ENCODE data around the gene VN1R5.
"Not testable (repeated sequence)": the region's sequence is repeated elsewhere in the genome, so short reads cannot be mapped to it uniquely, and the experiment has no call there.

Gene VN1R5

GRCh38 chr1:247255772-247256171 is at the start of gene VN1R5:
Gene VN1R5, plus strand, starts transcription at chr1:247256072.
- not testable (repeated sequence) for DNase-seq (ENCODE audit: low read depth in 2 of 3, low spot score in 1 of 3)

GRCh38 chr1:247209396-247209795 is 46.5 kb upstream of the VN1R5 start:
- no peak for DNase-seq (ENCODE audit: low read depth in 2 of 3, low spot score in 1 of 3)

DNA sequence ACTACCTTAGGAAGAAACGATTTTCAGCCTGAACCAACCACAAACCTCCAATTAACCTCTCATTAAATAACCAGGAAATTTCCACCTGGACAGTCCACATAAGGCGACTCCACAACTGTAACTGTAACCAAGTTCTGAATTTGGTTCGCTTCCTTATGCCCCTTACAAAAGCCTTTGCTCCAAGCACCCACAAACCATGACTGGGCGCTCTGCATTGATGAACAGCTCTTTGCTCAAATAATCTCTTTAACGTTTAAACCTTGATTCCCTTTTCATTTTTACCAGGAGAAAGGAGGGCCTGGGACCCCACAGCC is 45.9 kb upstream of the VN1R5 start:
- no peak for DNase-seq (ENCODE audit: low read depth in 2 of 3, low spot score in 1 of 3)

- DNase-seq (ENCODE audit: low read depth in 2 of 3, low spot score in 1 of 3) = peak; percentile 91 to 96 (median 92)
Observed at GRCh38 chr1:247210376-247211117, 45.3 kb upstream of the VN1R5 start.

- no peak for DNase-seq (ENCODE audit: low read depth in 2 of 3, low spot score in 1 of 3)
Observed at GRCh38 chr1:247211339-247211738, 44.5 kb upstream of the VN1R5 start.

GRCh38 chr1:247212012-247212411 is 43.9 kb upstream of the VN1R5 start:
- no peak for DNase-seq (ENCODE audit: low read depth in 2 of 3, low spot score in 1 of 3)

GRCh38 chr1:247212627-247213617 is 43.0 kb upstream of the VN1R5 start:
- DNase-seq (ENCODE audit: low read depth in 2 of 3, low spot score in 1 of 3) = no peak

- DNase-seq (ENCODE audit: low read depth in 2 of 3, low spot score in 1 of 3) = no peak
Observed at GRCh38 chr1:247216261-247216660, 39.6 kb upstream of the VN1R5 start.

- DNase-seq (ENCODE audit: low read depth in 2 of 3, low spot score in 1 of 3) = no peak
Observed at GRCh38 chr1:247218121-247218651, 37.7 kb upstream of the VN1R5 start.

DNA sequence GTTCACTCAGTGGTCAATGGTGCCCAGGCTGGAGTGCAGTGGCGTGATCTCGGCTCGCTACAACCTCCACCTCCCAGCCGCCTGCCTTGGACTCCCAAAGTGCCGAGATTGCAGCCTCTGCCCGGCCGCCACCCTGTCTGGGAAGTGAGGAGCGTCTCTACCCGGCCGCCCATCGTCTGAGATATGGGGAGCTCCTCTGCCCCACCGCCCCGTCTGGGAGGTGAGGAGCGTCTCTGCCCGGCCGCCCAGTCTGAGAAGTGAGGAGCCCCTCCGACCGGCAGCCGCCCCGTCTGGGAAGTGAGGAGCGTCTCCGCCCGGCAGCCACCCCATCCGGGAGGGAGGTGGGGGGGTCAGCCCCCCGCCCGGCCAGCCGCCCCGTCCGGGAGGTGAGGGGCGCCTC is 35.6 kb upstream of the VN1R5 start:
- not testable (repeated sequence) for DNase-seq (ENCODE audit: low read depth in 2 of 3, low spot score in 1 of 3)

DNA sequence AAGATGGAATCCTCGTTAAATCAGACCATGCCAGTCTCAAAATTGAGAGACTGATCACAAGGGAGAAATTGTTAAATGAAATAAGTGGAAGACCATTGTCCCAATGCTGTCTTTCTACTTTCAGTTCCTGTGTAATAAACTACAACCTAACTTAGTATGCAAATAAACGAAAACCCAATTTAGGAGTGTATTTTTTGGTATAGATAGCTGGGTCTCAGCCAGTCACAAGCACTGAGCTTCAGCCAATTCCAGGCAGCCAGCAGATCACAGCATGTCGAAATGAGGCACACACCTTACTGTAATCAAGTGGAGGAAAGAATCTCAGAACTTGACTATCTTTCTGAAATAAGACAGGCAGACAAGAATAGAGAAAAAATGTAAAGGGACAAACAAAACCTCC is 33.0 kb upstream of the VN1R5 start:
- DNase-seq (ENCODE audit: low read depth in 2 of 3, low spot score in 1 of 3) = no peak

GRCh38 chr1:247224822-247225221 is 31.1 kb upstream of the VN1R5 start:
- DNase-seq (ENCODE audit: low read depth in 2 of 3, low spot score in 1 of 3) = no peak

- no peak for DNase-seq (ENCODE audit: low read depth in 2 of 3, low spot score in 1 of 3)
Observed at GRCh38 chr1:247228133-247228532, 27.7 kb upstream of the VN1R5 start.

DNA sequence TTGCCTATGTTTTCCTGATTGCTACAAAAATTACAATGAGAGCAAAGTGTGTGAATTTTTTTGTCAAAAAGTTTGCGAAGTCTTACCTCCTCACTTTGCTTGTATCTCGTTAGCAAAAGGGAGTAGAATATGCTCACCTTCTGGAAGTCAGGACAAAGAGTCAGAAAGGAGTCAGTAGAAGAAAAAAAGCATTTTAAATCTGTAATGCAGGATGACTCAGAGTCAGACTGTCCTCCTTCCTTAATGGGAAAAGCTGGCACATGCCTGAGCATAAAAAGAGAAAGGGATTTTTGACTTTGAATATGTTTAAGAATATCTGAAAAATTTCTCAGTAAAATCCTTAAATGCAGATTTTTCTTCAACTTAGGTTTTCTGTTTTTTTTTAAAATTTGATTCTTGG is 14.2 kb upstream of the VN1R5 start:
- no peak for DNase-seq (ENCODE audit: low read depth in 2 of 3, low spot score in 1 of 3)

DNA sequence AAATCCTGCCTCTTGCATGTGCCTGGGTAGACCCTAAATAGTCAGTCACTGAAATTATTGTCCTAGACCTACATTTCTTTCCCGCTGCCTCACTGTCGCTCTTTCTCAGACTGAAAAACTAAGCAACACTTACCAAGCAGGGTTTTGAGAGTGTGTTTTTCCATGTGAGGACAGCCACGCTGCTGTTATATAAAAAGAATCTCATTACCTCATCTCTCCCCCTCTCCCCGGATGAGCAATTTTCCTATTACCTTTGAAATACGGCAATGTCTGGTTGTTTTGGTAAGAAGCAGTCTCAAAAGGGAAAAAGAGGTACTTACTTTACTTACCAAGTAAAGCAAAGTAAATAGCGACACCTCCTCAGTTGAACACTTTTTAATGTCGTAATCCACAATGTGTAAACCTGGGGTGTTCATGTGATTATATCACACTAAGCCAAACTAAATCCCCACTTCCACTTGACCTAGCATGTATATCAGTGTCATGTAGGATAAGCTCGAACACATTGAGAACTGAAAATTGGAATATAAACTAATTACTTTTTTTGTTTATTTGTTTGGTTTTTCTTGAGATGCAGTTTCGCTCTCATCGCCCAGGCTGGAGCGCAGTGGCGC is 12.2 kb upstream of the VN1R5 start:
- no peak for DNase-seq (ENCODE audit: low read depth in 2 of 3, low spot score in 1 of 3)

- no peak for DNase-seq (ENCODE audit: low read depth in 2 of 3, low spot score in 1 of 3)
Observed at GRCh38 chr1:247246325-247247115, 9.4 kb upstream of the VN1R5 start.

DNA sequence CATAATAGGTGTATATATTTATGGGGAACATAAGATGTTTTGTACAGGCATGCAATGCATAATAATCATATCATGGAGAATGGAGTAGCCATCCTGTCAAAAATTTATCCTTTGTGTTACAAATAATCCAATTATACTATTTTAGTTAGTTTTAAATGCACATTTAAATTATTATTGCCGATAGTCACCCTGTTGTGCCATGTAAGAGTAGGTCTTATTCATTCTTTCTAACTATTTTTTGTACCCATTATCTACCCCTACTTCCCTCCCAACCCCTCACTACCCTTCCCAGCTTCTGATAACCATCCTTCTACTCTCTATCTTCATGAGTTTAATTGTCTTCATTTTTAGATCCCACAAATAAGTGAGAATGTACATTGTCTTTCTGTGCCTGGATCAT is 8.3 kb upstream of the VN1R5 start:
- DNase-seq (ENCODE audit: low read depth in 2 of 3, low spot score in 1 of 3) = no peak

- DNase-seq (ENCODE audit: low read depth in 2 of 3, low spot score in 1 of 3) = no peak
Observed at GRCh38 chr1:247266053-247266452, 10.2 kb downstream of the VN1R5 start.

- no peak for DNase-seq (ENCODE audit: low read depth in 2 of 3, low spot score in 1 of 3)
Observed at GRCh38 chr1:247268390-247269045, 12.6 kb downstream of the VN1R5 start.

GRCh38 chr1:247269133-247269532 is 13.3 kb downstream of the VN1R5 start:
- DNase-seq (ENCODE audit: low read depth in 2 of 3, low spot score in 1 of 3) = no peak
